HG02885 (cell line): ENCODE data around the gene ESRRG.

Experiments
- ATAC-seq: cut with Tn5 transposase; IDR thresholded peaks from one replicate; pipeline ENCODE4 v1.9.1; 2021; ENCODE audit warnings: mild to moderate bottlenecking; ENCODE audit not compliant: unreplicated experiment, poor library complexity

Gene ESRRG

DNA sequence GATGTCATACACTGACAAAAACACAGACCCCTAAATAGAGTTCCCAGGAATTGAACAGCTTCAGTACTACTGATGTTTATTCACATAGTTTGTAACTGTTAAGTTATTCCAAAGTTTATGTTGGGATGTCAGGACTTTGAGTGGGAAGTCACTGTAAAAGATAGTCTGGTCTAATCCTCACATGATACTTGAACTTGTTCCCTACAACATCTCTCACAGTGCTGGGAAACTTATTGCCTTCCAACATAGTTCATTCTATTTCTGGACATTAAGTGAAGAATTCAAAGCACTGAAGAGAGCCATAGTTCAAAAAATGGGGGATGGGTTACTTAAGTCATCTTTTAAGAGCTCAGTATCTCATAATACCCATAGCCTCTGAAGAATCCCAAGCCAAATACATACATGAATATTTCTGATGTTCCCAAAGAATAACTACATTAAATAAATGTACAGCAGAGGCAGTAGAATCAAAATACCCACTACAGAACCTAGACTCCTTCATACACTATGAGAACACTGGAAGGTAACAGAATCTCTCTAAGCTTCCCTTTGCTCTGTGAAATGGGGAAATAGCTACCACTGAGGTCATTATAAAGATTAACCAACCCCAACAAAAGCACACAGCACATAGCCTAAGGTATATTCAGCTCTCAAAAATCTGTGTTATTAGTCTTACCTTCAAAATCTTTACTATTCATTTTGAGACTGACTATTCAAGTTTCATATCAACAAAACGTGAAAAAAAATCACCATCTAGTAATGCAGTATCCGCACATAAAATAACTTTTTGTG lies 81.4 kb downstream of the ESRRG start:
- ATAC-seq = no peak

- ATAC-seq = no peak
These were observed 83.1 kb downstream of the ESRRG start for GRCh38 chr1:216640100-216640499.

GRCh38 chr1:216632980-216633379 lies 90.2 kb downstream of the ESRRG start:
- no peak for ATAC-seq

- no peak for ATAC-seq
These were observed 92.7 kb downstream of the ESRRG start for GRCh38 chr1:216630532-216630931.

DNA sequence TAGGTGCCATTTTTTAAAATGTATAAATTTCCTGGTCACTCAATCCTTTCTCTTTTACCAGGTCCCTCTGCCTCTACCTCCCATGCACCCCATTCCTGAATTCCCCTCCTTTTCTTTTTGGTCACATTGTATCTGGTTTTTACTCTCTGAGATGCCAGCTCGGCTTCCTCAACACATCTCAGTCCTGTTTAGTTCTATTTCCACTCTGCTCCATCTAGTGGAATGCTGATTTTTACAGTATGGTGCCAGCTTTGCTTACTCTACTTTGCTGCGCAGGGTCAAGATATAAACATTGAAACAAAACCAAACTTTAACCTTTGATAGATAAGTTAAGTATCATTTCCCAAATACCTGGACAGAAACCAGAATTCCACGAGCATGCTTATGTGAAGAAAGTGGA lies 96.0 kb downstream of the ESRRG start:
- no peak for ATAC-seq

GRCh38 chr1:216626394-216627067 lies 96.7 kb downstream of the ESRRG start:
- ATAC-seq = no peak

DNA sequence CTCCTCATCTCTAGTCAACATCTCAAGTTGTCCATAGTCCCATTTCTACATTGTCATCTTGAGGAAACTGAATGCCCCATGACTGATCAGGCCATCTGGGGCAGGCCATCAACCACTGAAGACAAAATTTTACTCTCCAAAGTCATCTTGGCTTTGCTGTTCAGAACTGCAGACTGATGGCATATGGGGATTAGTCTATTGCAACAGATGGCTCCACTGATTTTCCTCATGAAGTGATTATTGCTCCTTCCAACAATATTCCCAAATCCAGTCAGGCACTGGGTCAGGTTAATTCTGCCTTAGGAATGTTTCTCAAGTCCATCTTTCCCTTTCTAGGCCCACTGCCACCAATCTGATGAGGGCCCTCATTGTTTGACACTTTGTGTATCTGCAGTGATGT lies 101.7 kb downstream of the ESRRG start:
- no peak for ATAC-seq

GRCh38 chr1:216617081-216617875 lies 106.0 kb downstream of the ESRRG start:
- no peak for ATAC-seq

DNA sequence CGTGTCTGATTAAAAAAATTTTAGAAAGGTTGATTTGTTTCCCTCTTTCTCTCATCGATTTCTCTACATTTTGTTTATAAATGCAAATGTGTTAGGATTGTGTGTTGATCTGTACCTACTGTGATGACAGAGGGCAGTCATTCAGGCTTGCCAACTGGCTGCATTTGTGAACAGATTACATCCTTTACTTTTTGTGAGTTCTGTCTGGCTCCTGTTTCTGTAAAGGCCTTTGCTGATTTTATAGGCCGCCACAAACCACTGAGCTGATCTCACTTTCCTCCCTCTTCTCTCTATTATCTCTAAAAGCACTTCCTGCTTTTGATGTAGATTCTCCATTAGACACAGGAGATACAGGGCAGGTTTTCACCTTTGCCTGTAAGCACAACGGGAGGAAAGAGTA lies 106.8 kb downstream of the ESRRG start:
- no peak for ATAC-seq

- no peak for ATAC-seq
These were observed 109.0 kb downstream of the ESRRG start for GRCh38 chr1:216614011-216614934.

- ATAC-seq = no peak
These were observed 110.9 kb downstream of the ESRRG start for GRCh38 chr1:216612291-216612690.

DNA sequence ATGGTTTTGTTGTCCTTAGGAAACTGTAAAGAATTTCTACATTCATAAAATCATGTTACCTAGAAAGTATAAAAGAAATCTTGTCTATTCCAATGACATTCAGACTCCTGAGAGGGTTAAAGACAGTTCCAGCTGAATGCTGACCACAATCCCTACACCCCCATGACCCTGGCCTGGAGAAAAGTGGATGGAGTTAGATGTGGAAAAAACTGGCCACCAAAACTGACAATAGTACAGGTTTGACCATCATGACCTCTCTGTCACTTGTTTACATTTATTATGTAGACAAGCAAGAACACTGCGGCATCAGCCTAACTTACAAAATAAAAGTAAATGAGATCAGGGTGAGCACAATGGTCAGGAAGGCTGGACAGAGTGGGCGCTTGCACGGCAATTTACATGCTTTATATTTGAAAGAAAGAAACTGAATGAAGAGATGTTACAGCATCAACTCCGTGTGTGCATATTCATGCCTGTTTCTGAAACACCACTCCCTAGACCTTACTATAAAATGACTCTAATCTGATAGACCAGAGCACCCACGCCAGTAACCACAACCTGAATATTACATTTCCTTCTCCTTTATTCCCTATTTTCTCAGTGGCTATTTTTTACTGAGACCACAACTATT lies 116.0 kb downstream of the ESRRG start:
- ATAC-seq = no peak

DNA sequence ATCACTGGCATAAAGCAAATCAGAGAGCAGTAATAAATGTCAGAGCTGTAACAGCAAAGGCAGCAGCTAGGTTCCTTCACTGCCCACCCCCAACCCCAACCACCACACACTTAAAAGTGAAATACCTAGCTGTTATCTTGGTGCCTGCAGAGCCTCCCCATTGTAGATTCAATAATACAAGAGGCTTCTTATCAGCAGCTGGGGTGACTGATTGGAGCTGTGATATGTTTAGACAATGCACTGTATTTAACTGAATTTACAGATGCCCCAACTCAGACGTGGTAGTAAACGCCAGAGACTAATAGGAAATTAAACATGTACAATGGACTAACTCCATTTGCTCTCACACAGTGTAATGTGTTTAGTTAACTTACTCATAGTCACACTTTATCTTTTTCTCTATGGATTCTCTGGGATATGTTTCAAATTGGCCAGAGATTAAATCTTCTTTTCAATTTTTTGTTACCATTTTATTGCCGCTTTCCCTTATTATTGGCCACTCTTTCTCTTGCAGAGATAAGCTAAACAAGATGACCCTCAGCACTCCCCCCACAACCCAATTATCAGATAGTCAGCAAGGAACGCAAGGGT lies 117.1 kb downstream of the ESRRG start:
- no peak for ATAC-seq

DNA sequence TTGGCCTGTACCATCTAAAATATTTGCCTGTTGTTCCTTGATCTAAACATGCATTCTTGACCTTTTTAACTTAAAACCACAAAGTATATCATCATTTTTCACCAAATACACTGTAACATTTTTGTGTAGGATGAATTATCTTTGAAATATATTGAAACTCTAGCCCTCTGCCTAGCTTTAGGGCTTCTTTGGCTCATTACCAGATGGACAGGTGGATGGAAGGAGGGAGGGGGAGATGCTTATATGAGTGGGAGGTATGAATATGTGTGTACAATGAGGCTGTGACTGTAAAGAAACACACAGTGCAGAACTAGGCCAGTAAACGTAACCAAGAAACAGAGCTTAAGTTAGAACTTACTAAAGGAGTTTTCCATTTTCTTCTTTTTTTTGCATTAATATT lies 118.5 kb downstream of the ESRRG start:
- no peak for ATAC-seq

- ATAC-seq = peak; percentile 85
These were observed 122.3 kb downstream of the ESRRG start for GRCh38 chr1:216600730-216601609.

DNA sequence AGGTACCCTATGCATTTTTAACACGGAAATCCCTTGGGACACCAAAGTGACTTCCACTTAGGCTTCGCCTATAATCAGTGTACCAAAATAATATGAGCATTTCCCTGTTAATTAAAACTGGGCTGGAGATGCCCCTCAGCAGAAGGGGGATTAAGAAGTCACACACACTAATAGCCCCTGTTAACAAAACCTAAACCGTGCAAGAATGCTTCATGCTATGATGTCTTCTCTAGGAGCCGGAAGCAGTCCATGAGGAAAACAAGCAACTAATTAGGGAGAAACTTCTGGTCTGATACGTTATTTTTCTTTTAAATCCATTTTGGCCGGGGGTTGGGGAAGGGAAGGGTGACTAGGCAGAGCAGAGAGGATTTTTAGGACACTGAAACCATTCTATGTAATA lies 123.4 kb downstream of the ESRRG start:
- no peak for ATAC-seq

- ATAC-seq = no peak
These were observed 124.8 kb downstream of the ESRRG start for GRCh38 chr1:216598448-216598847.

- no peak for ATAC-seq
These were observed 126.9 kb downstream of the ESRRG start for GRCh38 chr1:216596281-216596862.
